HG03175 (cell line): ENCODE results near the gene TUBB2A.
A peak's percentile ranks its signal among the peaks of the same experiment; 100 is the strongest.
"Not testable (repeated sequence)": the region's sequence is repeated elsewhere in the genome, so short reads cannot be mapped to it uniquely, and the experiment has no call there.

ENCODE experiments used
- ATAC-seq: cut with Tn5 transposase; IDR thresholded peaks from one replicate; pipeline ENCODE4 v1.9.1; 2021; ENCODE audit warnings: mild to moderate bottlenecking, moderate library complexity; ENCODE audit not compliant: unreplicated experiment

TUBB2A gene

DNA sequence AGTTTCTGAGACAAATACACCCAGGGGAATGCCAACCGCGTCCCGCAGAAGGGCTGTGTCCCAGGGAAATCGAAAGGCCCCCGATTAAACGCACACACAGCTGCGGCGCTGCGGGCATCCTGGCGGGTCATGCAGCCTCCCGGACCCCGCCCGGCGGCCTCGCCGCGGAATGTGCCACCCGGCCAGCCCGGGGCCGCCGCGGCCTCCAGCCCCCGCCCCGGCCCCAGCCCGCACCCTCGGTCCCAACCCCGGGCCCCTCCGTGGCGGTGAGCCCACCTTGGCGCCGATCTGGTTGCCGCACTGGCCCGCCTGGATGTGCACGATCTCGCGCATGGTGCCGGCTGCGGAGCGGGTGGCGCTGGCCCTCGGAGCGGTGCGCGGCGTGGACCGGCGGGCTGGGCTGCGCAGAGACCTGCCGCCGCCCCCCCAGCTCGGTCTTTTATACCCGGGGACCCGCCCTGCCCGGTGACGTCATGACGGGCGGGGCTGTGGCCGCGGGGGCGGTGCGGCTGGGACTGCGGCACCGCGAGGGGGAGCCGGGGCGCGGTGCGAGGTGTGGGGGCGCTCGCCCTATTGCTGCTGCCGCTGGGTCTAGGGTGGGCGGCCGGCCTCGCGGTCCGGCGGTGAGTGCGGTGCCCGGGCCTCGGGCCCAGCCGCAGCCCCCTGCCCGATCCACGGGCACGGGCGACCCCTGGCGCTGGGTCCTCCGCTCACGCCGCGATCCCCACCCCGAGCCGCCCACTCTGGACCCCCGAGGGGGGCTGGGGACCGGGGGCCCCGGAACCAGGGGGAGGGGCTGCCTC is at the start of gene TUBB2A:
Gene TUBB2A (minus strand): TSS at position 414 of the 803 bp plus-strand sequence. CDS start 81 bp downstream, at position 333.
- ATAC-seq: peak; percentile 72

DNA sequence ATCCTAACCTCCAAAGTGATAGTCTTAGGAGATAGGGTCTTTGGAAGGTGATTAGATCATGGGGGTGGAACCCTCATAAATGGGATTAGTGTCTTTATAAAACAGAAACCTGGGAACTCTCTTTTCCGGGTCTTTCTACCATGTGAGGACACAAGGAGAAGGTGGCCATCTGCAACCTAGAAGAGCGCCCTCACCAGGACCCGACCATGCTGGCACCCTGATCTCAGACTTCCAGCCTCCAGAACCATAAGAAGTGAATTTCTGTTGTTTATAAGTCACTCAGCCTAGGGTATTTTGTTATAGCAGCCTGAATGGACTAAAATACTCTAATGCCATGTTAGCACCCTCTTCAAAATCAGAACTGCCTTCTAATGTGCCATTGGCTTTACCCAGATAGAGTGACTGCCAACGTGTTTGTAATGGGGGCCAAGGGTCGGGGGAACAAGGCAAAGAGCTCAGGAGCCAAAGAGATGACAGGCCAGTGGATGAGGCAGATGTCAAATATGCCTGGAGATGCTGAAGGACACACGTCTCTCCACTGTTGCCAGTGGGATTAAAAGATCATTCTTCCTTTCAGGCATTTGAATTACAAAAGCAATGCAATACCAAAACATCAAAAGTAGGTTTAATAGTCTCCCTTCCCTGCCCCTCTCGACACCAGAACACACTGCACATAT is 49.1 kb upstream of the TUBB2A start:
- no peak for ATAC-seq

DNA sequence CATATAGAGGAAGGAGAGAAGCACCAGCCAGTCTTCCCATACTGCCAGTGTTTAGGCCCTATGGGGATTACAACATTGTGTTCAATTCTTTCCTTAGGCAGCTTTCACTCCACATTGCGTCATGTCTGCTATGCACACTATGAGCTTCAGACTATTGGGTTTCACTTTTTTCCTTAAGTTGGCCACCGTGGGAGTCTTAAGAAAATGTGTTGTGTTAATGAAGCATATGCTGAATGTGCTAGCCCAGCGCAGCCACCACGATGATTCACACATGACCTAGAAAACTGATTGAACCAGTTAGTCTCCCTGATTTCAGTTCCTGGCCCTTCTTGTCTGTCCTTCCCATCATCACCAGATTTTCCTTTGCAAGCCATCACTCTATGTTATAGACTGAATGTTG is 48.6 kb upstream of the TUBB2A start:
- ATAC-seq: no peak

- ATAC-seq: no peak
These were observed 47.6 kb upstream of the TUBB2A start for GRCh38 chr6:3204921-3205320.

GRCh38 chr6:3202999-3203696 is 45.8 kb upstream of the TUBB2A start:
- no peak for ATAC-seq

GRCh38 chr6:3201388-3201787 is 44.0 kb upstream of the TUBB2A start:
- ATAC-seq: no peak

DNA sequence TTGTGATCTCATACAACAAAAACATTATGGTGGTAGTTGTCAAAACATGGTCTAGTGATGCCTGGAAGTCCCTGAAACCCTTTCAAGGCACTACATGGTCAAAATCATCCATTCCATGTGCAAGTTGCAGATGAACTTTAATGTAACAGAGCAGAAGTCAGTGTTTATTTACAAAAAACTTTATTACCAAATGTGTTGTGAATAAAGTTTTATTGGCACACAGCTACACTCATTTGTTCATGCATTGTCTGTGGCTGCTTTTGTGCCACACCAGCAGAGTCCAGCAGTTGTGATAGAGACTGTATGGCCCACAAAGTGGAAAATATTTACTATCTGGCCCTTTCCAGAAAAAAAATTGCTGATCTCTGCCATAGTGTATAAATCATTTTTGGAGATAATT is 43.3 kb upstream of the TUBB2A start:
- ATAC-seq: no peak

DNA sequence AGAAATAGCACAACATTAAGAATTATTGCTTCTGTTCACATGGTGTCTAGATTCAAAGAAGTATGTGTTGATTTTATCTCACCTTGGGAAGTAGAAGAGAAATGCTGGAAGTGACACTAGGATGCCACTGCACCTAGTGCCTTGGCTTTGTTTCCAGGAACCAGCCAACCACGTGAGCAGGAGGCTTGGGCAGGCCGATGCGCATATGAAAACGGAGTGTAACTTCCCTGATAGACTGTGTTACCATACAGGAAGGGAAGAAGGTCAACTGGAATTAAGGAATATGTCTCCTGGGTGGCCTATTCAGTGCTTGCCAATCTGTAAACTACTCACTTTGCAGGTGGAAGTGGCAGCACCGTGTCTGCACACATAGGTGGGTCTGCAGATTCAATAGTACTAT is 42.0 kb upstream of the TUBB2A start:
- no peak for ATAC-seq

DNA sequence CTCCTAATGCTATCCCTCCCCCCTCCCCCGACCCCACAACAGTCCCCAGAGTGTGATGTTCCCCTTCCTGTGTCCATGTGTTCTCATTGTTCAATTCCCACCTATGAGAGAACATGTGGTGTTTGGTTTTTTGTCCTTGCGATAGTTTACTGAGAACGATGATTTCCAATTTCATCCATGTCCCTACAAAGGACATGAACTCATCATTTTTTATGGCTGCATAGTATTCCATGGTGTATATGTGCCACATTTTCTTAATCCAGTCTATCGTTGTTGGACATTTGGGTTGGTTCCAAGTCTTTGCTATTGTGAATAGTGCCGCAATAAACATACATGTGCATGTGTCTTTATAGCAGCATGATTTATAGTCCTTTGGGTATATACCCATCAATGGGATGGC is 40.4 kb upstream of the TUBB2A start:
- ATAC-seq: not testable (repeated sequence)

- no peak for ATAC-seq
These were observed 39.4 kb upstream of the TUBB2A start for GRCh38 chr6:3196770-3197169.

DNA sequence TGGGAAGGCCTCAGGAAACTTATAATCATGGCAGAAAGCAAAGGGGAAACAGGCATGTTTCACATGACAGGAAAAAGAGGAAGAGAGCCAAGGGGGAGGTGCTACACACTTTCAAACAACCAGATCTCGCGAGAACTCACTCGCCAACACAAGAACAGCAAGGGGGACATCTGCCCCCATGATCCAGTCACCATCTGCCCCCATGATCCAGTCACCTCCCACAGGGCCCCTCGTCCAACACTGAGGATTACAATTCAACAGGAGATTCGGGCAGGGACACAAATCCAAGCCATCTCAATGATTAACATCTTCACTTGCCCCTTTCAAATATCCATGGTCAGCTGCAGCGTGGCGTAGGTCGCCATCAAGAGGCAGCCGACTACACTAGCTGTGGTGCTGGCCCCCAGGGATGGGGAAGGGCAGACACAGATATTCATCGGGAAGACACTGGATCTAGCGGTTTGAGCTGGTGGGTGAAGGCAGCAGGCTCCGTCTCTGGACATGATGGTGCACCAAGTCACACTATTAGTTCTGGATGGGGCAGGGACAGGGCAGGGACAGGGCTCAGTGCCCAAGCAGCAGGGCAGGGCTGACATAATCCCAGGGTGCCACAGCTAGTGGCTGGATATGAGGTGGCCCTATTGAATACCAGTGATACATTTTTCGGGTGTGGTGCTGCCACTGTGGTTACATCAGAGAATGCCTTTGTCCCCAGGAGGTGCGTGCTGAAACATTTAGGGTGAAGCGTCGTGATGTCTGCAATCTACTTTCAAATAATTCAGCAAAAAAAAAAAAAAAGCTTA is 38.6 kb upstream of the TUBB2A start:
- ATAC-seq: no peak

DNA sequence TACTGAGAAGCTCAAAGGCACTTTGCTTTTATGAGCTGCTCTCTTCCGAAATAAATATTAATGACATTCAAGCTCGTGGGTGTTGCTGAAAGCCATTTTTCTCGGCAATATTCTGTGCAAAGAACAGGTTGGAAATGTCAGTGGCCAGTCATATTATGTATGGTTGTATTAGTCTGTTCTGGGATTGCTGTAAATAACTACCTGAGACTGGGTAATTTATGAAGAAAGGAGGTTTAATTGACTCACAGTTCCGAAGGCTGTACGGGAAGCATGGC is 38.0 kb upstream of the TUBB2A start:
- no peak for ATAC-seq

GRCh38 chr6:3194535-3195419 is 37.4 kb upstream of the TUBB2A start:
- no peak for ATAC-seq

DNA sequence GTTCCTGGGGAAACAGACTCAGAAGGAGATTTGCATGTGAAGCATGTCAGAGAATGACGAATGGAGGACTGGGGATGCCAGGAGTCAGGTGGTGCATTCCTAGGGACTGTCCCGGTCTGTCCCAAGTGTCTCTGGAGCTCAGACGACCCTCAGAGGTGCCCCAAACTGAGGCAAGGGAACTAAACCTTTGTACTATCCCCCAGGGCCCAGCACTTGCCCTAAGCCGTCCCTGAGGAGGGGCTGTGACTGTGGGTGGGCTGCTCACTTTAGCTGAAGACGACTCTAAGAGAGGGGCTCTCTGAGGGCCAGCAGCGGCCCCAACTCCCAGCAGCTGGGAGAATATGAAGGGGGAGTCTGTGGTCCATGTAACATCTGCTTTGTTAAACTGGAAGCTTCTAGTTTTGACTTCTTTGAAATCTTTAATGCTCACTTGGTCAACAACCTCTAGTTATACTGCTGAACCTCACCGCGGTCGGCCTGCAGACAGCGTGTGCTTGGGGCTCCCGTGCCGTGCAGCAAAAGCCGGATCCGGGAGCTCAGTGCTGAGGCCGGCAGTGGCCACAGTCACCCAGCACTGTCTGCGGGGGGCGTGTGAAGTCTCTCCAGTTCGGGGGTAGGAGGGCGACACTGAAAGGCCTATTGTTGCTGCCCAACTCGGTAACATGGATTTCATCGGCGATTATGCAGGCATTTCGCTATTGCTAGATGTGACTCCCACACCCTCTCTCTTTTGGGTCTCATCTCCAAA is 35.9 kb upstream of the TUBB2A start:
- no peak for ATAC-seq

DNA sequence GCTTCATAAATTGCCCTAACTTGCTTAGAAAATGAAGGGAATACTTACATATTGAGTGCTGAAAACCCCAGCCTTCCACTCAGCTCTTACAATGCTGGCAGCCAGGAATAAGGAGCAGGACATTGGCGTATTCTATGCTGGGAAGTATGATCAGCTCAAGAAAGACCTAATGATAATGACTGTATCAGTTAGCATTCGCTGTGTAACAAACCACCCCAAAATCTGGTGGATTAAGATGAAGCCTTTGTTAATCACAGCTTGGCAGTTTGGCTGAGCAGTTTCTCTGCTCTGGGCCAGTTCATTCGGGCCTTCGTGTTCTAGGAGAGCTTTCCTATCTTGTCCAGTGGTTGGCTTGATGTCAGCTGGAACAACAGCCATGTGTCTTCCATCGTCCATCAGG is 33.4 kb upstream of the TUBB2A start:
- ATAC-seq: no peak

DNA sequence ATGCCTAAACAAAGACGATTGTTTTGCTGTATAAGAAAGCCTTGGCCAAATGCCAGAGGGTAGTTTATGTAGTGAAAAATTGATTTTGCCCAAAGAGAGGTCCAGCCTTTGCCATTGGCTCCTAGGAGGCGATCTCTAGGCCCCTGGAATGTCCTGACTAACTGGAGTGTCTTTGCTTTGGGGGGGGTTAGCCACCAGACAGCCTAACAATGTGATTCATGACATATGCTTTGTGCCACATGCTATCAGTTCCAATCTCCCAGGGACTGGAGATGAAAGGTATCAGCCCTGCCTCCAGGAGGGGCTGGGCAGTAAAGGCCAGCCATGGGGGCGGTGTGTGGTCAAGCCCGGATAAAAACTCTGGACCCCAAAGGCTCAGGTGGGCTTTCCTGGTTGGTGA is 32.7 kb upstream of the TUBB2A start:
- no peak for ATAC-seq

DNA sequence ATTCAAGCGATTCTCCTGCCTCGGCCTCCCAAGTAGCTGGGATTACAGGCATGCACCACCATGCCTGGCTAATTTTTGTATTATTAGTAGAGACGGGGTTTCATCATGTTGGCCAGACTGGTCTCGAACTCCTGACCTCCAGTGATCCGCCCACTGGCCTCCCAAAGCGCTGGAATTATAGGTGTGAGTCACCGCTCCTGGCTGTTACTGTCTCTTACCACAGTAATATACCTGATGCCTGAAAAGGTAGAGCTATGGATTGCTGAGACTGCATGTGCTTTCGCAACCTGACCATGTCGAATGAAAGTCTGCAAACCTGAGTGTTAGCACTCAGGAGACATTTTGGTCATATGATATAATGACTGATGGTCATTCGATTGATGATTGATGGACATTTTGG is 31.8 kb upstream of the TUBB2A start:
- ATAC-seq: not testable (repeated sequence)

- ATAC-seq: no peak
These were observed 30.9 kb upstream of the TUBB2A start for GRCh38 chr6:3188262-3188661.

- no peak for ATAC-seq
These were observed 29.6 kb upstream of the TUBB2A start for GRCh38 chr6:3186974-3187382.

GRCh38 chr6:3183066-3183465 is 25.7 kb upstream of the TUBB2A start:
- no peak for ATAC-seq
